Islet precursor cell (in vitro differentiated cells): ENCODE results near the gene UBR1.
"Not testable (repeated sequence)": the region's sequence is repeated elsewhere in the genome, so short reads cannot be mapped to it uniquely, and the experiment has no call there.

Source experiments
- DNase-seq: peaks from one replicate; pipeline ENCODE4 v3.0.0-alpha.2; 2018

UBR1 gene

DNA sequence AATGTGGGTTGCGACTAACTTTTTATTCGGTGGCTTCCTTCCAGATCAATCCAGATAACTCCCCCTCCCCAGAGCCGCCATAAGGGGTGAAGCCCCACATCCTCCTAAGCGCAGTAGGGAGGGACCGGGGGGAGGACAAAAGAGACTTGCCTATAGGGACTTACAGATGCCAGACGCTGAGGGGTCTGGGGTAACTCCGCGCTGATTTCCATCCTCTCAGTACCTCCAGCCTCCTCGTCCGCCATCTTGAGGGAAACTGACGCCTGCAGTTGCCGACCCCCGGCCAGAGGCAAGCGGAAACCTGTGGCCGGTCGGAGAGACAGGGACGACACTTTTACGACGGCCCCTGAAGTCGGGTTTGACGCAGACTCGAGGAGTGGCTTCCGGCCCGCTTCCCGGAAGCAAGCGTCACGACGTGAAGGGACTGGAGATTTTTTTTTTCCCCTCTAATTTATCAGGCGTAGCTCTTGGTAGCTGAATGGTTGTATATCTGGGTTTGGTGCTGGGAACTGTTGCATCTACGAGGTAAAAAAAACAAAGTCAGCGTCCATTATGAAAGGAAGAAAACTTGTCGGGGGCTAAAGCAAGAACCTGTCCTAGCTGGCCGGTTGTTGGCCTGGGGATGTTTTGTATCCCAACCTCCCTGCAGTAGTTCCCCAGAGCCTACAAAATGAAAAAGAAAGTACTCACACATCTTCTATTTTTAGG is at the start of gene UBR1:
TSS of gene UBR1 (minus strand) at position 261 of the 708 bp plus-strand sequence. CDS start at position 245, 16 bp downstream.
- peak; percentile 95 for DNase-seq

DNA sequence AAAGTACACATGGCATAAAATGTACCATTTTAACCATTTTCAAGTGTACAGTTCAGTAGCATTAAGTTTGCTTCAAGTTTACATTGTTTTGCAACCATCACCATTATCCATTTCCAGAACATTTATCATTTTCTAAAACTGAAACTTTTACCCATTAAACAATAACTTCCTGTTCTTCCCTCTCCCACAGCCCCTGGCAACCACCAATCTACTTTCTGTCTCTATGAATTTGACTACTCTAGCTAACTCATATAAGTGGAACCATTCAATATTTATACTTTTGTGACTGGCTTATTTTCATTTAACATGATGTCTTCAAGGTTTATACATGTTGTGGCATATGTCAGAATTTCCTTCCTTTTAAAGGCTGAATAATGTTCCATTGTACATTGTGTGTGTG is 47.4 kb upstream of the UBR1 start:
- DNase-seq: no peak

- no peak for DNase-seq
Observed at GRCh38 chr15:43151688-43152087, 45.9 kb upstream of the UBR1 start.

DNA sequence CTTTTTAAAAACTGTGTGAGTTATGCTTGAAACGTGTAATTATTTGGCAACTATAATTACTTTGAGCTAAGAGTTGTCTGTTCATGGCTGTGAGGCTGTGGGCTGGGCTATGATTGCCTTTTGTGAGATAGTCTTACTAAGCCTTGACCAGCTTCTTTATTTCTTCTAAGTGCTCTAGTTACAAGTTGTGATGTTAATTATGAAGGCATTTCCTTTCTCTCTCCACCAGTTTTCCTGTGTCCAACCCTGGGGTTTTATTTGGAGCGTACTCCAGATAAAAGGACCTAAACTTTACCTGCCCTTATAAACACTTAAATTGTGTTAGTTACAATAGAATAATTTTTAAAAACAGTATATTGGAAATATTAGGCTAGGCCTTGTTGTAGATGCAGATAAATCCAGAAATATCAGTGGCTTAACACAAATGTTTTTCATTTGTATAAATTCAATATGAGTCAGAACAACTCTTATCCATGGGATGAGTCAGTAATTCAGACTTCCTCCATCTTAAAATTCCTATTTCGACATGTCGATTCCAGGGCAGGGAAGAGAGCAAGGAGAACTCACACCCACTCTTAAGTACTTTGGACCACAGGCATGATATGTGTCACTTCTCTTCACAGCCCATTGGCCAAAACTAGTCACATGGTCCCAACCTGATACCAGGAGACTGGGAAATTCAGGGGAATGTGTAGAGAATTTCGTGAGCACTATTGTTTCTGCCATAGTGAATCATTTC is 44.5 kb upstream of the UBR1 start:
- DNase-seq: no peak

- no peak for DNase-seq
Observed at GRCh38 chr15:43146184-43146583, 40.3 kb upstream of the UBR1 start.

DNA sequence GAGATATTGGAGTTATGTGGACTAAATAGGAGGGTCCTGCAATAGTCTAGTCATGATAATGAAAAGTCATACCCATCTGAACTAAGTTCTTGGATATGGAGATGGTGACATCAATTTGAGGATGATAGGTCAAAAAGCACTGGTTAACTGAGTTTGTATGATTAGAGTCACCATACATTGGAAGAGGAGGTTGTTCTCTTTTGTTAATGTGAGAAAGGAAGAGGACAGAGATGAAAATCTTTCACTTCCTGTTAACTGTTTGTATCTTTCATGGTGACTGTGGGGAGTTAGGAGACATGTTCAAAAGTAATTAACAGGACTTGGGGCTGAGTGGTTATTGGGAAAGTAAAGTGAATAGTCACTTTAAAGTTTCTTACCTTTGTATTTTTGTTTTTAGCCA is 38.7 kb upstream of the UBR1 start:
- no peak for DNase-seq

DNA sequence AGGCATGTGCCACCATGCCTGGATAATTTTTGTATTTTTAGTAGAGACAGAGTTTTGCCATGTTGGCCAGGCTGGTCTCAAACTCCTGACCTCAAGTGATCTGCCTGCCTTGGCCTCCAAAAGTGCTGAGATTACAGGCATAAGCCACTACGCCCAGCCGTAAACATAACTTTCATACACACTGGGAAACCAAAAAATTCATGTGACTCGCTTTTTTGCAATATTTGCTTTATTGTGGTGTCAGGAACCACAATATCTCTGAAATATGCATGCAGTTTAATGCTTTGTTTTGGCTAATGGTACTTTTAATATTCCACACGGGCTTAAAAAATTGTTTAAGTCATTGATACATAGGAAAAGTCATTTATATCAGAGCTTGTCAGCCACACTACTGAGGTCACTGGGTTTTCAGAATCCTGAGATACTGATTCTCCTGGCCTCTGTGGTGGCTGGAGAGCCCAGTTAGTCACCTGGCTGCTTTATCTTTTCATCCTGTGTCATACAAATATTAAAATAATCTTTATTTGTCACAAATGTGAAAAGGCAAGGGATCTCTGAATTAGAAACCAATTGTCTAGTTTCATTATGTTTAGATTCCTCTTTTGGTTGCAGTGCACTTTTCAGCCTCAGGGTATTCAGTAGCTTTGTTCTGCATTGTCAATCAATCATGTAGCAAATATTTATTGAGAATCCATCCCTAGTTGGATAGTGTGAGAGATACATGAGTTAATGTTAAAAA is 37.5 kb upstream of the UBR1 start:
- no peak for DNase-seq

GRCh38 chr15:43135351-43135750 is 29.5 kb upstream of the UBR1 start:
- no peak for DNase-seq

GRCh38 chr15:43134157-43134635 is 28.4 kb upstream of the UBR1 start:
- DNase-seq: no peak

DNA sequence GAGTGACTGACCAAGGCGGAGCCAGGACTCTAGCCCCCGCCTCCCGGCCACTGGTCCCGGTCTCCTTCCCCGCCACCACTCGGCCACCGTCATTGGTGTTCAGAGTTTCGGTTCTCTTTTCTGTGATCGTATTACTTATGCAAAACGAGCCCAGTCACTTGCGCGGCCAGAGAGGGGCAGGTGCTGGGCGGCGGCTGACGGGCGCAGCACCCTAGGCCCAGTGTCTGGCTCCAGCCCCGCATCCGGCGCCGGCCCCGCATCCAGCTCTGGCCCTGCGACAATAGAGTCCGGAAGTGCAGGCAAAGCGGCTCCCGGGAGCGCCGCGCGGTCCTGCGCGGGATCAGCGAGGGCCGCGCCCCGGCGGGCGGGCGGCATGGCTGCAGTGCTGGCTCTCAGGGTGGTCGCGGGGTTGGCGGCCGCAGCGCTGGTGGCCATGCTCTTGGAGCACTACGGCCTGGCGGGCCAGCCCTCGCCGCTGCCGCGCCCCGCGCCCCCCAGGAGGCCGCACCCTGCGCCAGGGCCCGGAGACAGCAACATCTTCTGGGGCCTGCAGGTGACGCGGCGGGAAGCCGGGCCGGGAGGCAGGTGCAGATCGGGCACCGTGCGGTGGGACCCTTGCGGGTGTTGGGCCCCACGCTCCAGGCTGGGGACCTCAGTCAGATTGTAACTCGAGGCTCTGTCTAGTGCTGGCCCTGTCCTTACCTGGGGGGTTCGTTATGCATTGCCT is 27.8 kb upstream of the UBR1 start, which contains the start of gene TMEM62:
TSS of gene TMEM62 (plus strand) at position 157 of the 727 bp plus-strand sequence. CDS start at position 374, 217 bp downstream.
- peak; percentile 90 for DNase-seq

DNA sequence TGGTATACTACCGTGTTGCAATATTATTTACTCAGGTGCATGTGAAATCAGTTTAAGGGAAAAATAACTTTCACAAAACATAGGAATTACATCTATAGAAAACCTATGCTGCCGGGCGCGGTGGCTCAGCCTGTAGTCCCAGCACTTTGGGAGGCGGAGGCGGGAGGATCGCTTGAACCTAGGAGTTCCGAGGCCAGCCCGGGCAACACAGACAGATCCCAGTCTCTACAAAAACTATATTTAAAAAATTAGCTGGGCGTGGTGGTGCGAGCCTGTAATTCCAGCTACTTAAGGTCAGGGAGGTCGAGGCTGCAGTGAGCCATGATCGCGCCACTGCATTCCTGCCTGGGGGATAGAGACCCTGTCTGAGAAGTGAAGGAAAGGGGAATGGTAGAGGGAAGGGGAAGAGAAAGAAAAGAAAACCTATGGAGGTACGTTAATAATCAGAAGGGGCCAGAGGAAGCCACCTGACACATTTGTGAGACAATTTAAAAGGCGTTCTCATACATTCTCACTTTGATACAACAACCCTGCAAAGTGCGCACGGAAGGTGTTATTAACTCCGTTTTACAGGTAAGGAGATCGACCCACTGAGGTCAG is 27.1 kb upstream of the UBR1 start:
- peak; percentile 55 for DNase-seq

GRCh38 chr15:43128980-43129335 is 23.1 kb upstream of the UBR1 start:
- no peak for DNase-seq

GRCh38 chr15:43128174-43128979 is 22.5 kb upstream of the UBR1 start:
- DNase-seq: not testable (repeated sequence)

DNA sequence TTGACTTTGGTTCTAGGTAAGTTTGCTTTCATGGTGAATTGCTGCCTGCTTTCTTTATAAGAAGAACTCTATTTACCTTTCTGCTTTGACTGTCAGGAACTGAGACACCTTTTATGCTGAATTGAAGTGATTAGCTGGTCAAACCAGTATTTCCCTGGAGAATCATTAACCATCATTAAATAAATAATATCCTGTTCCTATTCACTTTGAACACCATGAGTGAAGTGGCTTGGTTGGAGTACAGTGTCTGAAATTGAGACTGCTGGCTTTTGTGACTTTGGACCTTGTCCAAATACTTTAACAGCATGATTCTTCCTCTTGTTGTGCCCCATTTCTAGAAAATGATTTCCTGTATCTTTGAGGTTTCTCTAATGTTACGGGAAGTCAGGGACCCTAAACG is 21.9 kb upstream of the UBR1 start:
- DNase-seq: no peak

DNA sequence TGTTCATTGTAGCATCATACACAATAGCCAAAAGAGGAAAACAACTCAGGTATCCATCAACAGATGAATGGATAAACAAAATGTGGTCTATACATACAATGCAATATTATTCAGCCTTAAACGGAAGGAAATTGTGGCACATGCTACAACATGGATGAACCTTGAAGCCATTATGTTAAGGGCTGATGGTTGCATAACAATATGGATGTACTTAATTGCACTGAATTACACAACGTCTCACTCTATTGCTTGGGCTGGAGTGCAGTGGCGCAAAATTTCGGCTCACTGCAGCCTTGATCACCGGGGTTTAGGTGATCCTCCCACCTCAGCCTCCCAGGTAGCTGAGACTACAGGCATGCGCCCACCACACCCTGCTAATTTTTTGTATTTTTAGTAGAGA is 20.5 kb upstream of the UBR1 start:
- no peak for DNase-seq

- no peak for DNase-seq
Observed at GRCh38 chr15:43125100-43125661, 19.3 kb upstream of the UBR1 start.

DNA sequence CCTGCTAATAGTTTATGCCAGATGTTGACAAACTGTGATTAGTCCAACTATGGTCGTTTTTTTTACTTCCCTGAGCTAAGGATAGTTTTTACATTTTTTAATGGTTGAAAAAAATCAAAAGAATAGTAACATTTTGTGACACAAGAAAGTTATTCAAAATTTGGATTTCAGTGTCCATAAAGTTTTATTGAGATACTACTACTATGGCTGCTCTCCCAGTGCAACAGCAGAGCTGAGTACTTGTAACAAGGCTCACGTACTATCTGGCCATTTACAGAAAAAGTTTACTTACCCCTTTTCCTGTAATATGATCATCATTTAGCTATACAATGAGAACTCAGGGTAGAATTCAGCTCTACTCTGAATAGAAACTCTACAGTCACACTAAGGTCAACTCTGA is 16.0 kb upstream of the UBR1 start:
- no peak for DNase-seq

DNA sequence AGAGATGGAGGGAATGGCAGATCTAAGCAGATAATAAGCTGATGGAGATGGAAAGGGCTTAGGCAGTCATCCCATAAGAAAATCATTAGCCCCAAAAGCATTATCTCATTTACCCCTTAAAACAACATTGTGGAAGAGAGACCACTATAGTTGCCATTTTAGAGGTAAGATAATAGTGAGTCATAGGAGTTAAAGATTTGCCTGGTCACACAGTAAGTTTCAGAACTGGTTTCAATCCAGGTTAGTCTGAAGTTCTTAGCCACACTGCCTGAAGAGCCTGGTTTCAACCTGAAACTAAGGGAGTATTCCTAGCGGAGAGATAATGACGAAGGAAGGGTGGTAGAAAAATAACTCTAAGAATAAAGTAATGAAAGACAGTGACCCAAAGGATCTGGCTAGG is 13.0 kb upstream of the UBR1 start:
- DNase-seq: no peak

- no peak for DNase-seq
Observed at GRCh38 chr15:43118286-43118685, 12.4 kb upstream of the UBR1 start.

DNA sequence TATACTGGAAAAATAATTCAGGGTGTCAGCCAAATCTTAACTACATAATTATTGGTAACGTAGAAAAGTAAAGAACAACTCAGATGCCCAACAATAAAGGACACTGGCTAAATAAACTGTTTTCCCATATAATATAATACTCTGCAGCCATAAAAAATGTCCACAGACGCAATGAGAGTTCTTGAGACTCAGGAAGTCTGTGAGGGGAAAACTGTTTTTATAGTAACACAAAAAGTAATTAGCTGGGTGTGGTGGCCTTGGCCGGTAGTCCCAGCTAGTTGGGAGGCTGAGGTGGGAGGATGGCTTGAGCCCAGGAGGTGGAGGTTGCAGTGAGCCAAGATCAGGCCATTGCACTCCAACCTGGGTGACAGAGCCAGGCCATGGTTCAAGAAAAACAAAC is 5.5 kb upstream of the UBR1 start:
- no peak for DNase-seq

- DNase-seq: no peak
Observed at GRCh38 chr15:43107751-43108150, 1.9 kb upstream of the UBR1 start.
